Forelimb muscle (tissue), 1 donor: ENCODE results near the gene CIDEB. TPM values are rescaled to one million over a fixed set of nuclear protein-coding genes. Genes with fewer than 3 reads are reported as not detected.
"Not testable (repeated sequence)": the region's sequence is repeated elsewhere in the genome, so short reads cannot be mapped to it uniquely, and the experiment has no call there.

Experiments used
- DNase-seq: peaks from one replicate; pipeline ENCODE4 v3.0.0-alpha.2; 2013; ENCODE audit warnings: low read depth
- polyA plus RNA-seq: library from polyadenylated mRNA; unstranded; fragments of 120-200 nt; gene quantifications from one replicate; pipeline ENCODE4 v1.2.1, GENCODE V29; 2013; ENCODE audit not compliant: insufficient read length

The CIDEB gene
- polyA plus RNA-seq, 1 donor = 8.2 TPM

GRCh38 chr14:24332268-24332993, 24.7 kb upstream of the CIDEB start:
- no peak for DNase-seq

- no peak for DNase-seq
Measured at GRCh38 chr14:24331731-24332267, 24.0 kb upstream of the CIDEB start.

GRCh38 chr14:24330973-24331674, 23.3 kb upstream of the CIDEB start:
- DNase-seq = no peak

- no peak for DNase-seq
Measured at GRCh38 chr14:24329736-24330135, 22.0 kb upstream of the CIDEB start.

GRCh38 chr14:24329073-24329663, 21.4 kb upstream of the CIDEB start:
- no peak for DNase-seq

GRCh38 chr14:24327914-24328313, 20.1 kb upstream of the CIDEB start:
- DNase-seq = not testable (repeated sequence)

- DNase-seq = no peak
Measured at GRCh38 chr14:24327303-24327702, 19.5 kb upstream of the CIDEB start.

- DNase-seq = no peak
Measured at GRCh38 chr14:24325963-24326362, 18.2 kb upstream of the CIDEB start.

- no peak for DNase-seq
Measured at GRCh38 chr14:24325041-24325530, 17.3 kb upstream of the CIDEB start.

- no peak for DNase-seq
Measured at GRCh38 chr14:24324024-24324423, 16.2 kb upstream of the CIDEB start.

GRCh38 chr14:24323341-24323740, 15.6 kb upstream of the CIDEB start:
- no peak for DNase-seq

- DNase-seq = no peak
Measured at GRCh38 chr14:24322672-24323071, 14.9 kb upstream of the CIDEB start.

GRCh38 chr14:24321212-24321975, 13.6 kb upstream of the CIDEB start:
- no peak for DNase-seq

- DNase-seq = no peak
Measured at GRCh38 chr14:24317141-24317928, 9.6 kb upstream of the CIDEB start.

- no peak for DNase-seq
Measured at GRCh38 chr14:24316597-24316950, 8.8 kb upstream of the CIDEB start.

GRCh38 chr14:24315807-24316596, 8.2 kb upstream of the CIDEB start:
- DNase-seq = no peak

GRCh38 chr14:24315243-24315806, 7.5 kb upstream of the CIDEB start:
- no peak for DNase-seq

- DNase-seq = no peak
Measured at GRCh38 chr14:24314377-24315193, 6.8 kb upstream of the CIDEB start.

GRCh38 chr14:24313913-24314312, 6.1 kb upstream of the CIDEB start:
- DNase-seq = no peak
